Measurements from ENCODE around the gene ADCYAP1.

ADCYAP1 gene

GRCh38 chr18:896315-896714 lies 8.4 kb upstream of the ADCYAP1 start:
- TF ChIP-seq CTCF (IDR thresholded peaks at IDR 0.05; ENCODE audit: low read length) (no peak), EZH2 (IDR thresholded peaks at IDR 0.05; ENCODE audit: borderline replicate concordance, low read length) (no peak)
- Histone ChIP-seq H3K4me2 (ENCODE audit: low read length) (no peak overlapping the region), H3K4me3 (ENCODE audit: low read depth, low read length, poor library complexity, severe bottlenecking) (no peak overlapping the region), H3K27me3 (ENCODE audit: insufficient read depth, low read length) (no peaks in the 10 kb centered on the region), H2AFZ (ENCODE audit: low read length) (no peak overlapping the region), H3K36me3 (ENCODE audit: insufficient read depth, low read length) (no peaks in the 10 kb centered on the region), H3K4me1 (ENCODE audit: insufficient read depth, low read length, severe bottlenecking) (no peaks in the 10 kb centered on the region), H3K79me2 (ENCODE audit: insufficient read depth, low read length) (no peaks in the 10 kb centered on the region), H3K9me3 (ENCODE audit: low read length) (no peaks in the 10 kb centered on the region), H3K9ac (ENCODE audit: low read length) (no peak overlapping the region), H3F3A (ENCODE audit: insufficient read depth, low read length) (no peaks in the 10 kb centered on the region), H3K27ac (ENCODE audit: low read depth, low read length, poor library complexity, severe bottlenecking) (no peak overlapping the region), H3K9me2 (ENCODE audit: low read depth, low read length) (no peaks in the 10 kb centered on the region), H4K20me1 (ENCODE audit: insufficient read depth, low read length) (no peaks in the 10 kb centered on the region)

- Histone ChIP-seq H3K9ac (ENCODE audit: low read length) (no peak overlapping the region), H3K79me2 (ENCODE audit: insufficient read depth, low read length) (no peaks in the 10 kb centered on the region), H3K4me1 (ENCODE audit: insufficient read depth, low read length, severe bottlenecking) (no peaks in the 10 kb centered on the region), H4K20me1 (ENCODE audit: insufficient read depth, low read length) (no peaks in the 10 kb centered on the region), H3F3A (ENCODE audit: insufficient read depth, low read length) (no peaks in the 10 kb centered on the region), H3K9me3 (ENCODE audit: low read length) (no peaks in the 10 kb centered on the region), H3K9me2 (ENCODE audit: low read depth, low read length) (no peaks in the 10 kb centered on the region), H3K4me3 (ENCODE audit: low read depth, low read length, poor library complexity, severe bottlenecking) (no peak overlapping the region), H3K4me2 (ENCODE audit: low read length) (no peak overlapping the region), H2AFZ (ENCODE audit: low read length) (no peak overlapping the region), H3K27ac (ENCODE audit: low read depth, low read length, poor library complexity, severe bottlenecking) (no peak overlapping the region), H3K36me3 (ENCODE audit: insufficient read depth, low read length) (no peaks in the 10 kb centered on the region), H3K27me3 (ENCODE audit: insufficient read depth, low read length) (no peaks in the 10 kb centered on the region)
- TF ChIP-seq CTCF (IDR thresholded peaks at IDR 0.05; ENCODE audit: low read length) (no peak), EZH2 (IDR thresholded peaks at IDR 0.05; ENCODE audit: borderline replicate concordance, low read length) (no peak)
Observed at GRCh38 chr18:901761-902160, 2.9 kb upstream of the ADCYAP1 start.

GRCh38 chr18:902229-902628 lies 2.4 kb upstream of the ADCYAP1 start:
- no peaks in the 10 kb centered on the region for H3K79me2 ChIP-seq (ENCODE audit: insufficient read depth, low read length)
- TF ChIP-seq EZH2 (IDR thresholded peaks at IDR 0.05; ENCODE audit: borderline replicate concordance, low read length) = no peak
- H3K4me2 ChIP-seq (ENCODE audit: low read length) = no peak overlapping the region
- no peaks in the 10 kb centered on the region for H4K20me1 ChIP-seq (ENCODE audit: insufficient read depth, low read length)
- no peak overlapping the region for H3K9ac ChIP-seq (ENCODE audit: low read length)
- H3F3A ChIP-seq (ENCODE audit: insufficient read depth, low read length) = no peaks in the 10 kb centered on the region
- no peaks in the 10 kb centered on the region for H3K27me3 ChIP-seq (ENCODE audit: insufficient read depth, low read length)
- H3K4me1 ChIP-seq (ENCODE audit: insufficient read depth, low read length, severe bottlenecking) = no peaks in the 10 kb centered on the region
- H3K36me3 ChIP-seq (ENCODE audit: insufficient read depth, low read length) = no peaks in the 10 kb centered on the region
- no peaks in the 10 kb centered on the region for H3K9me2 ChIP-seq (ENCODE audit: low read depth, low read length)
- no peak overlapping the region for H2AFZ ChIP-seq (ENCODE audit: low read length)
- no peaks in the 10 kb centered on the region for H3K9me3 ChIP-seq (ENCODE audit: low read length)
- H3K4me3 ChIP-seq (ENCODE audit: low read depth, low read length, poor library complexity, severe bottlenecking) = no peak overlapping the region
- no peak overlapping the region for H3K27ac ChIP-seq (ENCODE audit: low read depth, low read length, poor library complexity, severe bottlenecking)

GRCh38 chr18:903701-904100 lies 970 bp upstream of the ADCYAP1 start:
- H3K9ac ChIP-seq (ENCODE audit: low read length) = no peak overlapping the region
- H3K27me3 ChIP-seq (ENCODE audit: insufficient read depth, low read length) = no peaks in the 10 kb centered on the region
- H3K79me2 ChIP-seq (ENCODE audit: insufficient read depth, low read length) = no peaks in the 10 kb centered on the region
- no peak overlapping the region for H2AFZ ChIP-seq (ENCODE audit: low read length)
- H3K27ac ChIP-seq (ENCODE audit: low read depth, low read length, poor library complexity, severe bottlenecking) = no peak overlapping the region
- no peaks in the 10 kb centered on the region for H3F3A ChIP-seq (ENCODE audit: insufficient read depth, low read length)
- no peaks in the 10 kb centered on the region for H3K9me3 ChIP-seq (ENCODE audit: low read length)
- no peak overlapping the region for H3K4me3 ChIP-seq (ENCODE audit: low read depth, low read length, poor library complexity, severe bottlenecking)
- no peaks in the 10 kb centered on the region for H4K20me1 ChIP-seq (ENCODE audit: insufficient read depth, low read length)
- TF ChIP-seq EZH2 (IDR thresholded peaks at IDR 0.05; ENCODE audit: borderline replicate concordance, low read length) = no peak
- TF ChIP-seq CTCF (IDR thresholded peaks at IDR 0.05; ENCODE audit: low read length) = no peak
- no peaks in the 10 kb centered on the region for H3K9me2 ChIP-seq (ENCODE audit: low read depth, low read length)
- H3K4me2 ChIP-seq (ENCODE audit: low read length) = no peak overlapping the region
- H3K4me1 ChIP-seq (ENCODE audit: insufficient read depth, low read length, severe bottlenecking) = no peaks in the 10 kb centered on the region
- H3K36me3 ChIP-seq (ENCODE audit: insufficient read depth, low read length) = no peaks in the 10 kb centered on the region
